ENCODE measurements around the gene PRIMPOL.

Gene PRIMPOL

GRCh38 chr4:184669251-184669650, 19.7 kb downstream of the PRIMPOL start:
- Histone ChIP-seq H2AFZ (ENCODE audit: low read length) (no peak overlapping the region), H4K20me1 (ENCODE audit: insufficient read depth, low read length) (no peaks in the 10 kb centered on the region), H3K27me3 (ENCODE audit: insufficient read depth, low read length) (no peaks in the 10 kb centered on the region), H3K27ac (ENCODE audit: low read depth, low read length, poor library complexity, severe bottlenecking) (no peak overlapping the region), H3K36me3 (ENCODE audit: insufficient read depth, low read length) (peaks cover 33% of the 10 kb centered on the region; the same call in 1 of the 2 replicates), H3K9me3 (ENCODE audit: low read length) (no peaks in the 10 kb centered on the region), H3K9ac (ENCODE audit: low read length) (no peak overlapping the region), H3K4me1 (ENCODE audit: insufficient read depth, low read length, severe bottlenecking) (peaks cover 10% of the 10 kb centered on the region), H3K79me2 (ENCODE audit: insufficient read depth, low read length) (no peaks in the 10 kb centered on the region), H3K9me2 (ENCODE audit: low read depth, low read length) (no peaks in the 10 kb centered on the region), H3F3A (ENCODE audit: insufficient read depth, low read length) (no peaks in the 10 kb centered on the region), H3K4me3 (ENCODE audit: low read depth, low read length, poor library complexity, severe bottlenecking) (no peak overlapping the region), H3K4me2 (ENCODE audit: low read length) (no peak overlapping the region)
- no peak for TF ChIP-seq EZH2 (IDR thresholded peaks at IDR 0.05; ENCODE audit: borderline replicate concordance, low read length)
- TF ChIP-seq, protein P1, sequence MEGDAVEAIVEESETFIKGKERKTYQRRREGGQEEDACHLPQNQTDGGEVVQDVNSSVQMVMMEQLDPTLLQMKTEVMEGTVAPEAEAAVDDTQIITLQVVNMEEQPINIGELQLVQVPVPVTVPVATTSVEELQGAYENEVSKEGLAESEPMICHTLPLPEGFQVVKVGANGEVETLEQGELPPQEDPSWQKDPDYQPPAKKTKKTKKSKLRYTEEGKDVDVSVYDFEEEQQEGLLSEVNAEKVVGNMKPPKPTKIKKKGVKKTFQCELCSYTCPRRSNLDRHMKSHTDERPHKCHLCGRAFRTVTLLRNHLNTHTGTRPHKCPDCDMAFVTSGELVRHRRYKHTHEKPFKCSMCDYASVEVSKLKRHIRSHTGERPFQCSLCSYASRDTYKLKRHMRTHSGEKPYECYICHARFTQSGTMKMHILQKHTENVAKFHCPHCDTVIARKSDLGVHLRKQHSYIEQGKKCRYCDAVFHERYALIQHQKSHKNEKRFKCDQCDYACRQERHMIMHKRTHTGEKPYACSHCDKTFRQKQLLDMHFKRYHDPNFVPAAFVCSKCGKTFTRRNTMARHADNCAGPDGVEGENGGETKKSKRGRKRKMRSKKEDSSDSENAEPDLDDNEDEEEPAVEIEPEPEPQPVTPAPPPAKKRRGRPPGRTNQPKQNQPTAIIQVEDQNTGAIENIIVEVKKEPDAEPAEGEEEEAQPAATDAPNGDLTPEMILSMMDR (IDR thresholded peaks at IDR 0.05; ENCODE audit: low read length): no peak

- Histone ChIP-seq H3K36me3 (ENCODE audit: insufficient read depth, low read length) (peaks cover 36% of the 10 kb centered on the region; the same call in 1 of the 2 replicates), H3K79me2 (ENCODE audit: insufficient read depth, low read length) (no peaks in the 10 kb centered on the region), H3K27me3 (ENCODE audit: insufficient read depth, low read length) (no peaks in the 10 kb centered on the region), H3K4me2 (ENCODE audit: low read length) (no peak overlapping the region), H3K27ac (ENCODE audit: low read depth, low read length, poor library complexity, severe bottlenecking) (no peak overlapping the region), H3K9ac (ENCODE audit: low read length) (no peak overlapping the region), H3K9me2 (ENCODE audit: low read depth, low read length) (no peaks in the 10 kb centered on the region), H3K4me1 (ENCODE audit: insufficient read depth, low read length, severe bottlenecking) (peaks cover 10% of the 10 kb centered on the region), H2AFZ (ENCODE audit: low read length) (no peak overlapping the region), H3K4me3 (ENCODE audit: low read depth, low read length, poor library complexity, severe bottlenecking) (no peak overlapping the region), H3K9me3 (ENCODE audit: low read length) (no peaks in the 10 kb centered on the region), H4K20me1 (ENCODE audit: insufficient read depth, low read length) (no peaks in the 10 kb centered on the region), H3F3A (ENCODE audit: insufficient read depth, low read length) (no peaks in the 10 kb centered on the region)
- no peak for TF ChIP-seq EZH2 (IDR thresholded peaks at IDR 0.05; ENCODE audit: borderline replicate concordance, low read length)
- TF ChIP-seq, protein P1 (IDR thresholded peaks at IDR 0.05; ENCODE audit: low read length): no peak
Measured at GRCh38 chr4:184671101-184671500, 21.6 kb downstream of the PRIMPOL start.

GRCh38 chr4:184672741-184673140, 23.2 kb downstream of the PRIMPOL start:
- Histone ChIP-seq H3K27me3 (ENCODE audit: insufficient read depth, low read length) (no peaks in the 10 kb centered on the region), H3K4me1 (ENCODE audit: insufficient read depth, low read length, severe bottlenecking) (peaks cover 9% of the 10 kb centered on the region), H3K9me2 (ENCODE audit: low read depth, low read length) (no peaks in the 10 kb centered on the region), H3F3A (ENCODE audit: insufficient read depth, low read length) (no peaks in the 10 kb centered on the region), H3K79me2 (ENCODE audit: insufficient read depth, low read length) (no peaks in the 10 kb centered on the region), H3K27ac (ENCODE audit: low read depth, low read length, poor library complexity, severe bottlenecking) (no peak overlapping the region), H3K9ac (ENCODE audit: low read length) (no peak overlapping the region), H3K9me3 (ENCODE audit: low read length) (no peaks in the 10 kb centered on the region), H3K36me3 (ENCODE audit: insufficient read depth, low read length) (peaks cover 34% of the 10 kb centered on the region; the same call in 1 of the 2 replicates), H4K20me1 (ENCODE audit: insufficient read depth, low read length) (no peaks in the 10 kb centered on the region), H2AFZ (ENCODE audit: low read length) (no peak overlapping the region), H3K4me3 (ENCODE audit: low read depth, low read length, poor library complexity, severe bottlenecking) (no peak overlapping the region), H3K4me2 (ENCODE audit: low read length) (no peak overlapping the region)
- TF ChIP-seq EZH2 (IDR thresholded peaks at IDR 0.05; ENCODE audit: borderline replicate concordance, low read length): no peak
- TF ChIP-seq, protein P1 (IDR thresholded peaks at IDR 0.05; ENCODE audit: low read length): no peak

All from OCI-LY1 (cell line).